ENCODE data around the gene OGA.

OGA gene

DNA sequence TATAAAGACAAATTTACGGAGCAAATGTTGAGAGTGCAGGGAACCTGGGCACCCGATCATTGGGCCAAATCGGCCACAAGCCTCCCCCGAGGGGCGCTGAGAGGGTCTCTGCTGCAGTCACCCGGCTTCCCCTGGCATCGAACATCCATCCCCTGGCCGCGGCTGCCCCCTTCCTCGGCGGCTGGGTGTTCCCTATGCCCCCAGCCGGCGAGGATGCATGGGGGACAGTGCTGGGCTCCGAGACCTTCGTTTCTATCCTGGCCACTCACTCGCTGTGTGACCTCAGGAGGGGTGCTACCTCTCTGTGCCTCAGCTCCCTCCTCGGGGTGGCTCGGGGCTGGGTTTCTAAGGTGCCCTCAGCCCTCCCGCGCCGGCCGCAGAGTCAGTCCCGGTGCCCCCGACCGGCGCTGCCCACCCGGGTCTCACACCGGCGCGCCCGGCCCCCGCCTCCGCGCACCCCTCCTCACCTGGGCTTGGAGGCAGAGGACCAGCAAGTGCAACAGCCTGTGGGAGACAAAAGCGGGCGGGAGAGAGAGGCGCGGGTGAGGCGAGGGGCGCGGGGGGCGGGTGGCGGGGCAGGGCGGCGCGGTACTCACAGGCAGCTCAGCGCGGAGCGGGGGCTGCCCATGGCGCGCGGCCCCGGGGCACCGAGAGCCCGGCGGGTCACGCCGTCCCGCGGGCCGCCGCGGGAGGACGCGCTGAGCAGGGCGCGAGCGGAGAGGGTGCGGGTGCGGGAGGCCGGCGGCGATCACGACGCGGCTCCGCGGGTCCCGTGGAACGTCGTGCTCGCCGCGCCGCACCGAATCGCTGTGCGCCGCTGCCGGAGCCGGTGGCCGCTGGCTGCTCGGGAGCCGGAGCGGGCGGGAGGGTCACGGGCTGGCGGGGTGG, 42.7 kb downstream of the OGA start, which contains the start of gene FGF8:
TSS of gene FGF8 (minus strand) at position 842 of the 888 bp plus-strand sequence. CDS start at position 628, 214 bp downstream.
- DNase-seq (ENCODE audit: low read depth in 2 of 2) = no peak

DNA sequence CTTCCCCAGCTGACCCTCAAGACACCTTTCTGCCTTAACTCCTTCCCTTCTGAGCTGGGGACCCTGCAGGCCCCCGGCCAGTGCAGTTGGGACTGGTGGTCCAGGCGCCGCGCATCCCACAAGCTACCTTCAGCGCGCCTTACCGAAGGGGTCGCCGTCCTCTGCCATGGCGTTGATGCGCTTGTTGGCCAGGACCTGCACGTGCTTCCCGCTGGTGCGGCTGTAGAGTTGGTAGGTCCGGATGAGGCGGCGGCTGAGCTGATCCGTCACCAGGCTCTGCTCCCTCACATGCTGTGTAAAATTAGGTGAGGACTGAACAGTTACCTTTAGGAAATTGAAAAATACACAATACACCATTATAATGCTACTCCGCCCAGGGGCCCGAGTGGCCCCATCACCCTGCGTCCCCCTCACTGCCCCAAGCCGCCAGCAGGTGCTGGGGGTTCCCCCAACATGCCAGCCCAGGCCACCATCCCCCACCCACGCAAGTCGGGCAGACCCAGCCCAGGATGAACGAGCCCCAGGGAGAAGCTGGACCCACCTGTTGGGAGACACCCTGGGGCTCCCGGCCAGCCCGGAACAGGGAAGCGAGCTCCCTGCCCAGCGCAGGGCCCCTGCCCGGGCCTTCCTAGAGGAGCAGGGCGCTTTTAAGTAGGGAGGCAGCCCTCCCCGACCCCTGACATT, 43.5 kb downstream of the OGA start:
- DNase-seq (ENCODE audit: low read depth in 2 of 2) = no peak

DNA sequence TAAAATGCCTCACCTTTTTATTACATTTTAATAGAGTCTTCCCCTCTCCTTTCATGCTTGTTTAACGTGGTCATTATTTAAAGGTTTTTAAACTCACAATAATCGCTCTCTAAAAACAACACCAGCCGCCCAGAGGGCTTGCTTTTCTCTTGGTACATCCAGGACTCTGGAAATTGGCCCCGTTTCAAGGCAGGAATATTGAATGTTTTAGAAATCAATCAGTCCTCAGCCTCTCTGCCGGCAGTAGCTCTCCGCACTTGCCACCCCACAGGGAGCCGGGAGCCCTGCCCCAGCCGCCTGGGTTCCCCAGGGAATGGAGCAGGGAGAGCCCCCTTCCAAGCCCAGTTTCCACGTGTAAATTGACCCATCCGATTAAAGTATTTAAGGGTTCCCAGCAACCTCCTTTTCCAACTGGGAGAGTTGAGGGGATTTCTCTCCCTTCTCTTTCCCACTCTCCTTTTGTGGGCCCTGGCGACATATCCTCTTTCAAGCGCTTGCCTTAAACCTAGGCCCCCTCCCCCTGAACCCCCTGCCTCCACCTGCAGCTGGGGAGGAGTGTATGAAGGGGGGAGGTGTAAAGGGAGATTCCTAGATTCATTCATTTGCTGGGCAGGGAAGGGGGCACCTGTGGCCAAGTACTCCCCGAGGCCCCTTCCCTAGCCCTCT, 44.2 kb downstream of the OGA start:
- no peak for DNase-seq (ENCODE audit: low read depth in 2 of 2)

DNA sequence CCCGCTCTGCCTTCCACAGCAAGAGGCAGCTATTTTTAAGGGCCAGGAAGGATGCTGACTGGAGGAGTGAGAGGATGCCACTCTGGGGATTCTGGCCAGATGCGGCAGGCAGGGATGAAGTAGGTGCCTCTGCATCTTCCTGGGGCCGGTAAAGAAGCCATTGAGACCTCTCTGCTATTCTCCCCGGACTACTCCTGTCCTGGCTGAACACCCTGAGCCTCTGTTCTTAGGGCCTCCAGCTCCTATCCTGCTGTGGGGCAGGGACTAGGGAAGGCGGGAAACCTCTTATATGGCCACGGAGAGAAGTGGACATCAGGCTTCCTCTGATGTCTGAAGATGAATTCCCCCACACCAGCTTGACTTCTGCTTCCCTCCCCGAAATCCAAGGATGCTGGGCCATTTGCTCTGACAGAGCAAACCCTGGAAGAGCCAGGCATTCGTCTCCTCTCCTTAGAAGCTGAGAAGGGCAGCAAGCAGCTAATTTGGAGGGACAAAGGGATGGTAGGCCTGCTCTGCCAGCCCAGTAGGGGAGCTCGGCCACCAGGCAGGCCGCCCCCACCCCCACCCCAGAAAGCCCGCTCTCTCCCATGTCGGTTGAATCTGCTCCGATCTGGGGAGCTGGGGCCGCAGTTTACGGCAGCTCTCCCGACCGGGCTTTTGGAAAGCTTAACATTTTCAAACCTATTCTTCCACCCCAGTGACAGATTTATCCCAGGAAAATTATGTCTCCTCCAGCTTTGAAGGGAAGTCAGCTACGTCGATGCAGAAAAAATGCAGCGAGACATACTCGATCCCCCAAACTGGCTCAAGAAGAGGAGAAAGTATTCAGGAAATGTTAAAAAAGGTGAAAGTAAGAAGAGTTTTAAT, 45.1 kb downstream of the OGA start:
- DNase-seq (ENCODE audit: low read depth in 2 of 2) = no peak

DNA sequence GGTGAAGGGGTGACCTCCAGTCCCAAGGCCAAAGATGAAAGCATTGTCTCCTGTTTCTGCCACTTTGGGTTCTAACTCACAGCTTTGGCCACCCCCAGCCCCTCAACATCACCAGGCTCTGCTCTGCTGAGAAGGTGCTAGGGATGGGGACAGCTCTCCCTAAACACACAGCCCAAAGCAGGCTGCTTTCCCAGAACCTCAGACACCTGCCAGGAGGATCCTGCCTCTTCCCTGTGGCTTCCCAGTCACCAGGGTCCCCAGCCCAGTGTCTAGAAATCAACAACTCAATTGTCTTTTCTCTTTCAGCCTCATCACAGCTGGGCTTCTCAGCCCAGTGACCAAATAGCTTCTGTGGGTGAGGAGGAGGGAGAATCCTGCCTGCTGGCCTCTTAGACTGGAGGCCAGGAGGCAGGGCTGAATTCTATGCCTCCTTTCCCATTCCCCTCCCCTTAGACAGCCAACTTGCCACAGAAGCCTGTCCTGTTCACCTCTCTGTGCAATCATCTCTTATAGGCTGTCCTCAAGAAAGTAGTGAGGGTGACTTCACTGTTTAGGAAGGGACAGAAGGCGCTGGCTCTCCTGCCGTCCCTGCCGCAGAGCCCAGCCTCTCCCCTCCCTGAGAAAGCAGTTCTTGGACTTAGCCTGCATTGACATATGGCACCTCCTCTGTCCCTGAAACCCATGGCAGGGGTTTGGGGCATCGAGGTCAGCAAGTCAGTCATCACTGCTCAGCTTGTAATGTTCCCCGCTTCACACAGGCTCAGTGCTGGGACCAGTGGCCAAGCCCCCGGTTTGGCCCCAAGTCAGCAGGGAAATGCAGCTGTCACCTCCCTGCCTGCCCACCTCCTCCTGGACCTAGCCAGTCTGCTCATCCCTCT, 46.0 kb downstream of the OGA start:
- DNase-seq (ENCODE audit: low read depth in 2 of 2) = no peak

DNA sequence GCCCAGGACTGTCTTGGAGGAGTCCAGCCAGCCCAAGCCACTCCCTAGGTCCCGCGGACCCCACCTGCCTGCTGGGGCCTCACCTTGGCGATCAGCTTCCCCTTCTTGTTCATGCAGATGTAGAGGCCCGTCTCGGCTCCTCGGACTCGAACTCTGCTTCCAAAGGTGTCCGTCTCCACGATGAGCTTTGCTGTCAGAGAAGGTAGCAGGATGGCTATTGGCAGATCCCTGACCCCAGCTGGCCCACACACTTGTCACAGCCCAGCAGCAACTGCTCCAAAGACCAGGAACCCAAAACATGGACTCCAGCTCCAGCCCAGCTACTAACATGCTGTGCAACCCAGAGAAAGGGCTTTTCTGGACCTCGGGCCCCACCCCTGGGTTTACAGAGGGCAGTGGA, 46.9 kb downstream of the OGA start:
- no peak for DNase-seq (ENCODE audit: low read depth in 2 of 2)

DNA sequence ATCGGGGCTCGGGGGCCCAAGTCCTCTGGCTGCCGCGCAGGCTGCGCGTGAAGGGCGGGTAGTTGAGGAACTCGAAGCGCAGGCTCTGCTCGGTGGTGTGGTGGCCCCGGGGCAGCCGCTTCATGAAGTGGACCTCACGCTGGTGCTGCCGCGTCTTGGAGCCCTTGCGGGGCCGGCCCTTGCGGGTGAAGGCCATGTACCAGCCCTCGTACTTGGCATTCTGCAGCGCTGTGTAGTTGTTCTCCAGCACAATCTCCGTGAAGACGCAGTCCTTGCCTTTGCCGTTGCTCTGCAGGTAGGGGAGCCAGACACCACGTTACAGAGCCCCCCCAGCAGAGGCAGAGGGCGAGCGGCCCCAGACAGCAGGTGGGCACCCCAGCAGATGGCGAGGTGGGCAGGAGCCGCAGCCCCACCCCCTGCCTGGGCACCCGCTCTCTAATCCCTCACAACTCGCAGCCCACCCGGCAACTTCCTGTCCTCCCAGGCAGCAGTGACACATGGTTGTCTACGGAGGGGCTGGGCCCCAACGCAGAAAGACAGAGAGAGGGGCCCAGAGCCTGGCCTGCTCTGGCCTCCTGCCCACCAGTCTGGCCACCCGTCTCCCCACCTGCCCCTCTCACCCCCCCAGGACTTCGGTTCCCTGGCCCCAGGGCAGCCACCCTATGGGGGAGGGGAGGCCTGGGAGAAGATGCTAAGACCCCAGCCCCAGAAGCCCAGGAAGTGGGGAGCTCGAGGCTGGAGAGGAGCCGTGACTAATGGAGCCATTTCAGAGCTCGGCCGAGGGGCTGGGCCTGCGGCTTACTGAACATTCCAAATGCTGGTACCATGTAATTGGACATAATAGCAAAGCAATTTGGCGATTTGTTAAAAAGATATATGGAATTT, 47.7 kb downstream of the OGA start:
- no peak for DNase-seq (ENCODE audit: low read depth in 2 of 2)

DNA sequence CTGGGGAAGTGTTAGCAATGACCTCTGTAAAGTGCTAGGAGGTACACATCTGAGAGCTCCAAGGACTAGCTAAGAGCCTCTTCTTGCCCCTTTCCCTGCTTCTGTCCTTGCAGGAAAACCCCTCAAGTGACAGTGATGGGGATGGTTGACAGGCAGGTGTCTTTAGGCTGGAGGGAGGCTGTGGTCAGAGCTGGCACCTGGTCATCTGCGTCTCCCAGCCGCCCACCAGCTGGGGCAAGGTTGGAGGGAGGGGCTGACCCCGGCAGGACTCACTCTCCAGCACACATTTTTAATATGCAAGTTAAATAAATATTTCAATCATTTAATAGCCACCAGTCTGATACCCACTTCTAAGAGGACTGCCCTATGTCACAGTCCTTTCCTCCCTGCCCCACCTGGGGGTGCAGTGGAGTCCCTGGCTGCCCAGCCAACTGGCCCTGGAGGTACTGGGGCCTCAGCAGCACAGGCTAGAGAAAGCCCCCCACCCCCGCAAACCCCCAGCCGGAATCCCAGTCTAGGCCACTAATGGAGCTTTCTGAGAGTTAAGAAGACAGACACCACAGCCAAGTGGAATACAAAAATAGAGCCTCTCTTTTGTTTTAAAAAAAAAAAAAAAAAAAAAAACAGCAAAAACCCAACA, 48.6 kb downstream of the OGA start:
- no peak for DNase-seq (ENCODE audit: low read depth in 2 of 2)

DNA sequence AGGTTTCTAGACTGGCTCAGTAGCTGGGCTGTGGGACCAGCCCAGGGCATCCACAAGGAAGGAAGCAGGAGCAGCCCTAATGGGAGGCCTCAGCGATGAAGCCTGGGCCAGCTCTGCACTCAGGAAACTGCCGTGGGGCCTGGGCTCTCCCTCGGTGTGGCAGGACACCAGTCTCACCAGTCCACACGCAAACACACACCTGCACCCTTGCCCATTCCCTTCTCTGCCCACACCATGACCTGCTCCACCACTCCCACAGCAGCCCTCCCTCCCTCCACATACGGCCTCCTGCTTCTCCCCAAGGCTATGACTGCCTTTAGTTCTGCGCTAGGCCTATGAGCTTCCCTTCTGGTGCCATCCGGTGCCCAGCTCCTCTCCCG, 49.5 kb downstream of the OGA start:
- DNase-seq (ENCODE audit: low read depth in 2 of 2) = no peak

DNA sequence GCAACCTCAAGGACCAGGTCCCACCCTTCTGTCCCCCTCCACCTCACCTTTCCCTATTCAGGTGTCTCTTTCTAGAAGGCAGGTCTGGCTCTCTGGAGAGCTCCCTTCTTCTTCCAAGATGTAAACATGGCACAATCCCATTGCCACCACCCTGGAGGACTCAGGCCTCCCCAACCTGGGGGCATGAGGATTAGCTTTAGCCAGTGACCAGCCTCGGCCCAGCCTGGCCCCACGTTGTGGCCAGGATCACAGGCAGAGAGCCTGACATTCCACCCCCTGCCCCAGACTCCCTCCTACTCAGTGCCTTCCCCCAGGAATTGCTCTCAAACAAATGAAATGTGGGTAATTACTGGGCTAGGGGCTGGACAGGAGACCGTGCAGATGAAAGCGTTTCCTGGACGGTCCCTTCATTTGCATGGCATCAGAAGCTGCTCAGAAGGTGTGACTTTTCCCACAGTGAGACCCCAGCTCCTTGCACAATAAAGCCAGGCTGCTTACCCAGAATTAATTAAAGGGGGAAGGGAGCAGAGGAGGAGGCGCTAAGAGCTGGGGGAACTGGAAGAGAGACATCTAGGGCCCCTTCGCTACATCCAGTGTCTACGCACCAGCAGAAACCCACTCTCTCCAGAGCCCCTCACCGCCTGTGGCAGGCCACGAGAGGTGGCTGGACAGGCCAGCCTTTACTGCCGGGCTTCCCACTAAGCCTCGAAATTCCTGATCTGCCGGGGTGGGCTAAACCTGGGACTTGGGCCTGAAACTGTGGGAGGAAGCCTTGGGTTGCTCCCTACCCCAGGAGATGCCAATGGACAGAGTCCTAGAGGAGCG, 50.1 kb downstream of the OGA start:
- no peak for DNase-seq (ENCODE audit: low read depth in 2 of 2)

DNA sequence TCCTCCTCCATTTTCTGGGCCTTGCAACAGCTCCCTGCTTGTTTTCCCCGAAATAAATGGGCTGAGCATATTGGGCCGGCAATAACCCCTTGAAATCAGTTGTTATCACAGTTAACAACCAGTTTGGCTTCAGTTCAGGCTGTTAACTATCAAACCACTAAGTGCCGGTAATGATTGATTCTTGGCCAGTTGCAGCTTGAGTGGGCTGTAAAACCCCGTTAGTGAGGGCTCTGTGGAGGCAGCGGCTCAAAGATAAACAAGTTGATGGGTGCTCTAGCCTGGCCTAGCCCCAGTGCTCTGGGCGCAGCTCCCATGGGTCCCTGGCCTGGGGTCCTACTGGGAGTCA, 50.7 kb downstream of the OGA start:
- no peak for DNase-seq (ENCODE audit: low read depth in 2 of 2)

DNA sequence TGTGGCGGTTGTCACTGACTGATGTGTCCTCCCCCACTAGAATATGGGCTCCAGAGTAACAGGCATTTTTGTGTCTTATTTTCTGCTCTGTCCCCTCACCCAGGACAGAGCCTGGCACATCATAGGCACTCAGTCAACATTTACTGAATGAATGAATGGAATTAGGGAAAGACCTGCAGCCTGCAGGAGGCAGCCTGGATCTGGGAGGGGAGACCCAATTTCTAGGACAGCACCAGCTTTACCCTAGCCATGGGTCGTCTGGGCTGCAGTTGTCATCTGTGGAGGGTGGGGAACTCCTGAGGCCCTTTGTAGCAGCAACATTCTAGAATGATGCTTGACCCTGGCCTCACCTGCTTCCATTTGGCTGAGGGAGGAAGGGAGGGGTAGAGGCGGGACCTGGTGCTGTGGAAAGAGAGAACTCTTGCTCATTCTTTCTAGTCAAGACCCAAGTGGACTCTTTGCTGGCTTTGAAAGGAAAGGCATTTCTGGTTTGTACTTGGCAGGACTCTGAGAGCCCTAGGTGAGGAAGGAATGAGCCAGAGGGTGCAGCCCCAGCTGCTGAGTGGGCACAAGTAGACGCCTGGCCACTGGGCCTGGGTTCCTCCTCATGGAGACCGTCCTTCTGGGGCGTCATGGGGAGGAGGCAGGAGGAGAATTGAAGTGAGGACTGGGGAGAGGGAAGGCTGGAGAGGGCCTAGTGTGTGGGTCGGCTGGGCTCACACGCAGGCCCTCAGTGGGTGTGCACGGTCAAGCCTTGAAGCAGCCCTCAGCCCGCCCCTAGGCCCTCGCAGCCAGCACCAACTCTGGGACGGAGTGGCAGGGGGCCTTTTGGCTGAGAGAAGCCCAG, 51.3 kb downstream of the OGA start:
- DNase-seq (ENCODE audit: low read depth in 2 of 2) = no peak

DNA sequence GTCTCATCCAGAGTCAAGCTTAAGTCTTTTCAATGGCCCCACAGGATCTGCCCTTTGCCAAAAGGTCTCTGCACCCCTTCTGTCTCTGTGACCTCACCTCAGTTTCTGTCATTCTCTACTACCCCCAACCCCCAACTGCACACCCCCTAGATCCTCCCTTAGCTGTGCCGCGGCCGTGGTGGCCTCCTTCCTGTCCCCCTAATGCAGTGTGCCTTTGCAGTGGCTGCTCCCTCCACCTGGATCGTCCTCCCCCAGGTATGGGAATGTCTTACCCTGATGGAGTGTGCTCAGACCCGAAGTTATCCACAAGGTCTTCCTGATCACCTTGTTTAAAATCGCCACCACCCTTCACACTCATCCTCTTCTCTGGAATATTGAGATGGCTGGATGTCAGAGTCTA, 51.9 kb downstream of the OGA start:
- DNase-seq (ENCODE audit: low read depth in 2 of 2) = no peak

DNA sequence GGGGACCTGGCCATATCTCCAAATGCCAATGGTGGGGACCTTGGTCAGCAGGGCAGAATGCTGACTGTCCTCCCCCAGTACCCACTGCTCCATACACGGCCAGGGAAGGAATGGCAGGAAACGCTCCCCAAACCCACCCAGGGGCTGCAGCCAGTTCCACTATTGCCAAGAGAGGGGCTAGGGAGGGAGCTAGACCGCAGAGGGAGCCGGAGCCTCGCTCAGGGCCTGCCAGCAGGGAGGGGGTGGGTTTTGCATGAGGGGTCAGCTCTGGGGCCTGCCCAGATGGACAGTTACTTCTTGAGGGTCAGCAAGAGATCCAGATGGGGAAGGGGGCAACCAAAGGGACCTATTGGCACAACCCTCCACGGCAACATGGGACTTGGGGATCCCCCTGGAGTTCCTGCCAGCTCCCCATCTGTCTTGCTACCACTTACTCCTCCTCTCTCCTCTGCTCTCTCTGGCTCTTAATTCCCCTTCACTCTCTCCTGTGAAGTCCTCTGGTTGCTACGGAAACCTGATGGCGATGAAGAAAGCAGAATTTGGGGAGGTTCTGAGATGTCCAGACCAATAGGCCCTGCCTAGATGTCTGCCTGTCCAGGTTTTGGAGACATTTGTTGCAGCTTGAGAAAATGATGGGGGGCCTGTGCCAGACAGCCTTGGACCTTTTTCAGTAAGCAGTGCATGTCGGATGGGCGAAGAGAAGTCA, 55.0 kb downstream of the OGA start:
- no peak for DNase-seq (ENCODE audit: low read depth in 2 of 2)

DNA sequence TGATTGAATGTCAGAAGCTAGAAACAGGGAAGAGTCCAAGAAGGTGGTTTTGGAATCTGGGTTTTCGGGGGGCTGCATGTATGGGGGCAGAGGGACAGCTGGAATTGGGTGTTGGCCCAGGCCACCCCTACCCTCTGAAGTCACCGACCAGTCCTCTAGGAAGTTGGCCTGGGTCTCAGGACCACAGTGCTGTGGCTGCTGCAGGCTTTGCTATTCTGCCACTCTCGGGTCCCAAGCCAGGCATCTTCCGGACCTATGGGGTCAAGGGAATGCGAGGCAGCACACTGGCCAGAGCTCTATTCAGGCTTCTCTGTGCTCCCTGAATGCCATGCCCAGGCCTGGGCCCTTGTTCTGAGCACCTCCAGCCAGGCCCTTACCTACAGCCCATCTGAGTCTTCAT, 55.5 kb downstream of the OGA start:
- no peak for DNase-seq (ENCODE audit: low read depth in 2 of 2)

DNA sequence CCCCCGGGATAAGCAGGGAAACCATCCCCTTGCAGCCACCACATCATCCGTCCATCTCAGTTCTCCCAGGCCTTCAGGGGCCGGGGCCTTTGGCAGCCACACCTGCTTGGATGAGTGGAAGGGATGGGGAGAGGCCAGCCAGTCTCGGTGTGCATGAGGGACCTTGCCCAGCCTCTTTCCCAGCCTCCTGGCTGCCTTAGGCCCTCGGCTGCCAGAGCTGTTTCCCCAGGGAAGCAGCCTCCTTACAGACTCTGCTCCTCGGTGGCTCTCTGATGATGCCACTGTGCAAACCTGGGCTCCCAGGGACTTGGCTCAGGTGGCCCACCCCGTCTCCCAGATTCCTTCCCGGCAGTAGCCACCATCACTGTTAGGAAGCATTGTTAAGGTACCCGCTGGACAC, 57.0 kb downstream of the OGA start:
- no peak for DNase-seq (ENCODE audit: low read depth in 2 of 2)

DNA sequence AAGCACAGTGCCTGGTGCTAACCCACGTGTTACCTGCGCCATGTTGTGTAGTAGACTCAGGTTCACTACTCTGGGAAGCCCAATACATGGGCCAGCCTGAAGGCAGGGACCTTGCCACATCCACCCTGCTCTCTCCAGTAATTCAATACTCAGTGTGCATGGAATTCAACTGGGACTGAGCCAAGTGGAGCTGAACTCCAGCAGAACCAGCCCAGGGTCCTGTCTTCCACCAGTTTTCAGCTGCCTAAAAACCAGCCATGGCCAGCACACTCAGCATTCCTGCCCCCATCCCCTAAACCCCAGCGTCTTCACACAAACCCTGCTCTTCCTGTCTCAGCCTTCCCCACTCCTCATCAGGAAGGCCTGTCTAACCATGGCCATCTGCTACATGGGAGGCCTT, 57.7 kb downstream of the OGA start:
- no peak for DNase-seq (ENCODE audit: low read depth in 2 of 2)

Data from stimulated activated CD4-positive, alpha-beta T cell treated with anti-CD3 and anti-CD28 coated beads, Interleukin-1b, Interleukin-23, amount 100 ng/mL, for 1 hour (primary cell).